K562 (cell line): Measurements from ENCODE around the gene KIRREL1. TPM values are rescaled to one million over a fixed set of nuclear protein-coding genes. Genes with fewer than 3 reads are reported as not detected.
A peak's percentile ranks its signal among the peaks of the same experiment; 100 is the strongest.

Experiments
- ATAC-seq: fragments of 200-7000 bp; cut with Tn5 transposase; 3 replicates; pipeline ENCODE4 v1.9.1; 2020; ENCODE audit warnings: moderate library complexity
- BruUV-seq: library from RNA; stranded (reverse); fragments of 400-500 nt; replicated peaks from 2 replicates; lab custom pipeline; 2021; lab: Mats Ljungman, UMichigan
- CTCF ChIA-PET: fragments of 300-600 bp; formaldehyde crosslinking; extraction: SDS; loops from one replicate; lab custom pipeline; 2021; ENCODE audit warnings: low intra/inter-chr PET ratio; lab: Yijun Ruan, JAX
- POLR2A ChIA-PET: fragments of 300-600, 350-650 bp; sonication (Branson Sonifier 250); formaldehyde crosslinking; extraction: SDS; loops from one replicate; lab custom pipeline; 2021; ENCODE audit warnings: antibody characterized with exemption, inconsistent platforms; lab: Yijun Ruan, JAX
- DNase-seq, 4 experiments: peaks; one replicate each; pipeline versions ENCODE4 v3.0.0 to v3.0.0-alpha.2; 2011 to 2018; ENCODE audit warnings: low spot score in 3 of 4, mixed read lengths in 3 of 4; ENCODE audit errors: extremely low read depth in 1 of 4
- FAIRE-seq: peaks from 2 replicates; lab custom pipeline; 2011; peaks lifted over from hg19 to GRCh38; lab: Jason Lieb, UNC
- H2AFZ ChIP-seq: 2 replicates; pipeline ENCODE4 v1.6.0; 2011; ENCODE audit warnings: low read depth, low read length, control low read depth, inconsistent platforms
- H3K27ac ChIP-seq: fragments of 200-600 bp; 3 replicates; pipeline ENCODE4 v1.8.0; 2011; ENCODE audit warnings: low read depth, mild to moderate bottlenecking, control low read depth, inconsistent platforms, low read length, moderate library complexity, mixed read lengths; ENCODE audit errors: extremely low read depth
- H3K27me3 ChIP-seq, 2 experiments: fragments of 300-600 bp in 1 of 2; 2 replicates in 1 of 2; 3 replicates in 1 of 2; pipeline versions ENCODE4 v1.6.0 to v1.8.0; 2011; ENCODE audit warnings: inconsistent platforms in 2 of 2, low read length in 2 of 2, mild to moderate bottlenecking in 1 of 2, mixed read lengths in 1 of 2, moderate library complexity in 1 of 2; ENCODE audit not compliant: control insufficient read depth in 2 of 2, insufficient read depth in 2 of 2
- H3K36me3 ChIP-seq: fragments of 300-600 bp; 3 replicates; pipeline ENCODE4 v1.8.0; 2011; ENCODE audit warnings: mild to moderate bottlenecking, low read length, inconsistent platforms; ENCODE audit not compliant: control insufficient read depth, insufficient read depth
- H3K4me1 ChIP-seq, 2 experiments: fragments of 200-600 bp in 1 of 2; replicated peaks in 1 of 2; 2 replicates in 1 of 2; 3 replicates in 1 of 2; pipeline versions ENCODE4 v1.5.1 to v1.8.0; 2011; ENCODE audit warnings: inconsistent platforms in 2 of 2, low read length in 2 of 2, mild to moderate bottlenecking in 1 of 2, mixed read lengths in 1 of 2, moderate library complexity in 1 of 2; ENCODE audit not compliant: control insufficient read depth in 2 of 2, insufficient read depth in 2 of 2
- H3K4me2 ChIP-seq: 2 replicates; pipeline ENCODE4 v1.6.1; 2011; ENCODE audit warnings: low read length, control low read depth, inconsistent platforms, mixed read lengths; ENCODE audit not compliant: insufficient read depth
- H3K4me3 ChIP-seq: fragments of 200-600 bp; sonication (generic), shearing (Covaris generic); 2 replicates; pipeline ENCODE4 v1.5.1; 2016; ENCODE audit warnings: control low read depth, inconsistent platforms
- H3K79me2 ChIP-seq: fragments of 200-600 bp; 3 replicates; pipeline ENCODE4 v1.8.0; 2011; ENCODE audit warnings: low read length, inconsistent platforms; ENCODE audit not compliant: control insufficient read depth, insufficient read depth
- H3K9ac ChIP-seq, 2 experiments: 2 replicates each; pipeline versions ENCODE4 v1.6.0 to v1.6.1; 2011; ENCODE audit warnings: low read depth in 2 of 2, low read length in 2 of 2, control low read depth in 1 of 2, inconsistent platforms in 1 of 2, mild to moderate bottlenecking in 1 of 2, mixed read lengths in 1 of 2; ENCODE audit not compliant: insufficient read depth in 1 of 2
- H3K9me1 ChIP-seq: one replicate; pipeline ENCODE4 v1.6.0; 2011; ENCODE audit warnings: inconsistent platforms, mild to moderate bottlenecking, low read length, moderate library complexity; ENCODE audit not compliant: control insufficient read depth, insufficient read depth
- H3K9me3 ChIP-seq: replicated peaks from 2 replicates; pipeline ENCODE4 v1.5.1; 2011; ENCODE audit warnings: low read depth, low read length, inconsistent platforms; ENCODE audit not compliant: control insufficient read depth, insufficient read depth
- H4K20me1 ChIP-seq: replicated peaks from 2 replicates; pipeline ENCODE4 v1.6.1; 2011; ENCODE audit warnings: low read length, inconsistent platforms, mixed read lengths; ENCODE audit not compliant: control insufficient read depth, insufficient read depth
- WGBS: fragments of 100-300 bp; shearing (Covaris generic); methylation state at CpG from one replicate; pipeline ENCODE4 v1.1.6; 2016; ENCODE audit warnings: low coverage, mixed read lengths; ENCODE audit not compliant: insufficient coverage; ENCODE audit errors: missing lambda C conversion rate; 5-methylcytosine and 5-hydroxymethylcytosine counted together
- in situ Hi-C: fragments of 300-500 bp; cut with MboI; formaldehyde crosslinking; loops from 4 replicates; pipeline ENCODE4 v1.15.0; 2018; ENCODE audit warnings: inconsistent platforms, mixed read lengths
- intact Hi-C: fragments of 100-400 bp; cut with micrococcal nuclease; formaldehyde crosslinking; loops from 2 replicates; pipeline ENCODE4 v1.14.2; 2022
- polyA plus RNA-seq, 8 experiments: library from polyadenylated mRNA; depleted of rRNA in 4 of 8; stranded (reverse) in 5 of 8; unstranded in 3 of 8; fragments of >200 nt; fragmentation: Nextera tagmentation in 2 of 8; fragmentation: Illumina TruSeq in 1 of 8; extraction: Ambion mirVana in 2 of 8; extraction: Trizol in 1 of 8; gene quantifications; 2 replicates each; pipeline versions ENCODE4 v1.2.1 to v1.2.3, GENCODE V29; 2011 to 2014; ENCODE audit warnings: inconsistent platforms in 1 of 8, missing spikeins in 1 of 8
- total RNA-seq, 7 experiments: library from RNA; depleted of rRNA in 6 of 7; stranded (reverse); fragments of >200 nt in 6 of 7; fragmentation: Illumina TruSeq in 2 of 7; extraction: Trizol in 2 of 7; gene quantifications; 2 replicates each; pipeline versions ENCODE4 v1.2.1 to v1.2.3, GENCODE V29; 2011 to 2021; ENCODE audit warnings: low replicate concordance in 1 of 7
- TF ChIP-seq, protein P1 (sequence below): fragments of 250-450 bp; sonication (Bioruptor Pico); IDR thresholded peaks from 2 replicates; pipeline ENCODE4 v1.4.0; 2020; ENCODE audit warnings: mild to moderate bottlenecking, moderate library complexity
- TF ChIP-seq, protein P2 (sequence below): sonication (generic); formaldehyde crosslinking; IDR thresholded peaks from 2 replicates; pipeline ENCODE4 v1.5.0; 2020; ENCODE audit warnings: missing genetic modification reagents
- TF ChIP-seq, protein P3 (sequence below): fragments of 450-650 bp; formaldehyde crosslinking; IDR thresholded peaks from 2 replicates; pipeline ENCODE4 v1.4.0; 2020; ENCODE audit warnings: mild to moderate bottlenecking, mixed read lengths

The KIRREL1 gene
- total and polyA plus RNA-seq, 9 of the 15 experiments (the other 6 are each of a cell fraction or from before 2014, with no cell fraction given): under 0.01 to 0.22 (median 0.03) TPM; not detected in 3

DNA sequence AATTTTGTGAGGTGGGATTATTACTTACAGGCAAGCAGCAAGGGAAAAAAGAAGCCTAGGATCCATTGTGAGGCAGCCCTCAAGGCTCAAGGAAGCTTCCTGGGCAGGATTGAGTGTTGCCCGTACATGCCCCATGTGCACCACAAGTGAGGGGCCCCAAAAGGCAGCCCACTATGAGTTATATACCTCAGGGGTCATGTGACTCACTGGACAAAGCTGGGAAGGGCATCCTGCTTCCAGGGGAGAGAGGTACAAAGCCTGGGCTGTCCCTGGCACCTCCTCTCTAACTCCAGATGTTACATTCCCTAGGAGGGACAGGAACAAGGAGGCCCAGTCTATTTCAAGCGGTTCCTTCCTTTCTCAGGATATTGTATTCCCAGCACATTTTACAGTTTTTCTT is 153.3 kb downstream of the KIRREL1 start:
- no peaks in the 10 kb centered on the region for H3K27me3 ChIP-seq
- H3K27ac ChIP-seq: peak overlapping the region; percentile 51; the same call in 1 of the 3 replicates
- no peaks in the 10 kb centered on the region for H4K20me1 ChIP-seq
- 11% methylated on average over 2 of the region's 2 CpGs for WGBS
- ATAC-seq (no peak), DNase-seq (no peak), FAIRE-seq (no peak)
- H2AFZ ChIP-seq: peak overlapping the region; percentile 48; the same call in 1 of the 2 replicates
- peaks cover 3% of the 10 kb centered on the region for H3K9me1 ChIP-seq
- ChIA-PET CTCF (no interaction called here), POLR2A (no interaction called here)
- H3K9me3 ChIP-seq: no peaks in the 10 kb centered on the region
- intact Hi-C loops: no loop called here
- BruUV-seq: no TSS peak
- no peaks in the 10 kb centered on the region for H3K79me2 ChIP-seq
- H3K4me1 ChIP-seq: peaks cover 11 to 17% of the 10 kb centered on the region in 2 experiments; a peak in 4 of 5 replicates
- in situ Hi-C loops: no loop called here
- TF ChIP-seq, protein P1, sequence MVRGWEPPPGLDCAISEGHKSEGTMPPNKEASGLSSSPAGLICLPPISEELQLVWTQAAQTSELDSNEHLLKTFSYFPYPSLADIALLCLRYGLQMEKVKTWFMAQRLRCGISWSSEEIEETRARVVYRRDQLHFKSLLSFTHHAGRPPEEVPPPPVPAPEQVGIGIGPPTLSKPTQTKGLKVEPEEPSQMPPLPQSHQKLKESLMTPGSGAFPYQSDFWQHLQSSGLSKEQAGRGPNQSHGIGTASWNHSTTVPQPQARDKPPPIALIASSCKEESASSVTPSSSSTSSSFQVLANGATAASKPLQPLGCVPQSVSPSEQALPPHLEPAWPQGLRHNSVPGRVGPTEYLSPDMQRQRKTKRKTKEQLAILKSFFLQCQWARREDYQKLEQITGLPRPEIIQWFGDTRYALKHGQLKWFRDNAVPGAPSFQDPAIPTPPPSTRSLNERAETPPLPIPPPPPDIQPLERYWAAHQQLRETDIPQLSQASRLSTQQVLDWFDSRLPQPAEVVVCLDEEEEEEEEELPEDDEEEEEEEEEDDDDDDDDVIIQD (CRISPR knock-in tag): no peak
- TF ChIP-seq, protein P2, sequence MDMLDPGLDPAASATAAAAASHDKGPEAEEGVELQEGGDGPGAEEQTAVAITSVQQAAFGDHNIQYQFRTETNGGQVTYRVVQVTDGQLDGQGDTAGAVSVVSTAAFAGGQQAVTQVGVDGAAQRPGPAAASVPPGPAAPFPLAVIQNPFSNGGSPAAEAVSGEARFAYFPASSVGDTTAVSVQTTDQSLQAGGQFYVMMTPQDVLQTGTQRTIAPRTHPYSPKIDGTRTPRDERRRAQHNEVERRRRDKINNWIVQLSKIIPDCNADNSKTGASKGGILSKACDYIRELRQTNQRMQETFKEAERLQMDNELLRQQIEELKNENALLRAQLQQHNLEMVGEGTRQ (CRISPR knock-in tag): peak; percentile 17; the same call in 1 of the 2 replicates
- TF ChIP-seq, protein P3, sequence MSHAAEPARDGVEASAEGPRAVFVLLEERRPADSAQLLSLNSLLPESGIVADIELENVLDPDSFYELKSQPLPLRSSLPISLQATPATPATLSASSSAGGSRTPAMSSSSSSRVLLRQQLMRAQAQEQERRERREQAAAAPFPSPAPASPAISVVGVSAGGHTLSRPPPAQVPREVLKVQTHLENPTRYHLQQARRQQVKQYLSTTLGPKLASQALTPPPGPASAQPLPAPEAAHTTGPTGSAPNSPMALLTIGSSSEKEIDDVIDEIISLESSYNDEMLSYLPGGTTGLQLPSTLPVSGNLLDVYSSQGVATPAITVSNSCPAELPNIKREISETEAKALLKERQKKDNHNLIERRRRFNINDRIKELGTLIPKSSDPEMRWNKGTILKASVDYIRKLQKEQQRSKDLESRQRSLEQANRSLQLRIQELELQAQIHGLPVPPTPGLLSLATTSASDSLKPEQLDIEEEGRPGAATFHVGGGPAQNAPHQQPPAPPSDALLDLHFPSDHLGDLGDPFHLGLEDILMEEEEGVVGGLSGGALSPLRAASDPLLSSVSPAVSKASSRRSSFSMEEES (CRISPR knock-in tag): peak; percentile 74
- H3K36me3 ChIP-seq: no peaks in the 10 kb centered on the region
- peak overlapping the region; percentile 60 for H3K4me2 ChIP-seq
- no peak overlapping the region for H3K4me3 ChIP-seq
- H3K9ac ChIP-seq: no peak overlapping the region; a peak in 1 of 4 replicates
